ENCODE measurements around the gene UTF1.

The UTF1 gene

GRCh38 chr10:133196936-133197758 is 32.9 kb upstream of the UTF1 start:
- DNase-seq: no peak

GRCh38 chr10:133197786-133198185 is 32.2 kb upstream of the UTF1 start:
- DNase-seq: no peak

- no peak for DNase-seq
Observed at GRCh38 chr10:133198206-133198605, 31.8 kb upstream of the UTF1 start.

GRCh38 chr10:133198621-133199487 is 31.2 kb upstream of the UTF1 start:
- no peak for DNase-seq

GRCh38 chr10:133199488-133199885 is 30.5 kb upstream of the UTF1 start:
- no peak for DNase-seq

- no peak for DNase-seq
Observed at GRCh38 chr10:133199992-133200611, 29.9 kb upstream of the UTF1 start.

- DNase-seq: no peak
Observed at GRCh38 chr10:133200621-133201031, 29.4 kb upstream of the UTF1 start.

- no peak for DNase-seq
Observed at GRCh38 chr10:133201151-133201947, 28.7 kb upstream of the UTF1 start.

- no peak for DNase-seq
Observed at GRCh38 chr10:133201948-133202725, 27.9 kb upstream of the UTF1 start.

- DNase-seq: no peak
Observed at GRCh38 chr10:133202778-133203651, 27.0 kb upstream of the UTF1 start.

GRCh38 chr10:133203652-133204195 is 26.3 kb upstream of the UTF1 start:
- DNase-seq: no peak

GRCh38 chr10:133204226-133205015 is 25.6 kb upstream of the UTF1 start:
- DNase-seq: no peak

GRCh38 chr10:133205146-133205545 is 24.9 kb upstream of the UTF1 start:
- DNase-seq: no peak

GRCh38 chr10:133206356-133207040 is 23.5 kb upstream of the UTF1 start:
- no peak for DNase-seq

GRCh38 chr10:133207041-133207600 is 22.9 kb upstream of the UTF1 start:
- DNase-seq: no peak

GRCh38 chr10:133207627-133208026 is 22.4 kb upstream of the UTF1 start:
- DNase-seq: no peak

- no peak for DNase-seq
Observed at GRCh38 chr10:133208466-133208865, 21.6 kb upstream of the UTF1 start.

GRCh38 chr10:133209117-133209516 is 20.9 kb upstream of the UTF1 start:
- no peak for DNase-seq

GRCh38 chr10:133209641-133210040 is 20.4 kb upstream of the UTF1 start:
- DNase-seq: no peak

Data from stimulated activated naive CD4-positive, alpha-beta T cell treated with Interleukin-2 at 50 U/mL for 16 hours (primary cell).